Activated T-helper 1 cell treated with anti-CD3 and anti-CD28 coated beads, Interleukin-12 subunit alpha, Interleukin-12 subunit beta, Interleukin-2, Interleukin-4 antibody, amounts not matched to agents 30 ng/mL and 10 ng/mL and 1 ng/mL, durations not matched to agents 14 hours and 24 hours and 36 hours (primary cell): ENCODE measurements around the gene STPG3. TPM values are rescaled to one million over a fixed set of nuclear protein-coding genes. Genes with fewer than 3 reads are reported as not detected.

ENCODE experiments used
- DNase-seq: peaks from one replicate; pipeline ENCODE4 v3.0.0; 2021; ENCODE audit warnings: low spot score
- H3K27ac Mint-ChIP-seq: one replicate; pipeline ENCODE4 v1.8.0; 2021; ENCODE audit warnings: mild to moderate bottlenecking, mixed read lengths
- H3K27me3 Mint-ChIP-seq: one replicate; pipeline ENCODE4 v1.8.0; 2022; ENCODE audit warnings: mild to moderate bottlenecking, moderate library complexity, mixed read lengths; ENCODE audit not compliant: insufficient read depth
- H3K36me3 Mint-ChIP-seq: one replicate; pipeline ENCODE4 v1.8.0; 2021; ENCODE audit warnings: low read depth, mixed read lengths
- H3K4me1 Mint-ChIP-seq: one replicate; pipeline ENCODE4 v1.8.0; 2021; ENCODE audit warnings: low read depth, mixed read lengths
- H3K4me3 Mint-ChIP-seq: one replicate; pipeline ENCODE4 v1.8.0; 2021; ENCODE audit warnings: mild to moderate bottlenecking, moderate library complexity, mixed read lengths
- H3K9me3 Mint-ChIP-seq: one replicate; pipeline ENCODE4 v1.8.0; 2021; ENCODE audit warnings: mixed read lengths
- intact Hi-C: fragments of 100-400 bp; cut with micrococcal nuclease; formaldehyde crosslinking; loops from one replicate; pipeline ENCODE4 v1.15.1; 2024
- total RNA-seq: library from RNA; stranded (reverse); gene quantifications from 2 replicates; pipeline ENCODE4 v1.2.3, GENCODE V29; 2022

The STPG3 gene
- total RNA-seq = 1.2 and 1.8 TPM in 2 replicates

- peaks cover 2% of the 10 kb centered on the region for H3K27me3 Mint-ChIP-seq
- peaks cover 5% of the 10 kb centered on the region for H3K4me1 Mint-ChIP-seq
- H3K9me3 Mint-ChIP-seq = no peaks in the 10 kb centered on the region
- no peak within 1 kb of the TSS for H3K27ac Mint-ChIP-seq
- DNase-seq = no peak
- H3K4me3 Mint-ChIP-seq = no peak within 1 kb of the TSS
- H3K36me3 Mint-ChIP-seq = no peaks in the 10 kb centered on the region
- intact Hi-C loops = no loop called here
Observed at GRCh38 chr9:137251194-137251461, at the start of gene STPG3. STPG3 (plus strand) TSS chr9:137251286; CDS start chr9:137251287, 1 bp downstream.

GRCh38 chr9:137202966-137203365 is 48.1 kb upstream of the STPG3 start:
- H3K36me3 Mint-ChIP-seq = peaks cover 16% of the 10 kb centered on the region
- peak overlapping the region; percentile 11 for H3K4me3 Mint-ChIP-seq
- H3K4me1 Mint-ChIP-seq = peaks cover 42% of the 10 kb centered on the region
- no peaks in the 10 kb centered on the region for H3K9me3 Mint-ChIP-seq
- DNase-seq = no peak
- H3K27ac Mint-ChIP-seq = no peak overlapping the region
- no peaks in the 10 kb centered on the region for H3K27me3 Mint-ChIP-seq
- intact Hi-C loops = no loop called here

GRCh38 chr9:137204731-137205125 is 46.4 kb upstream of the STPG3 start:
- H3K27me3 Mint-ChIP-seq = no peaks in the 10 kb centered on the region
- H3K4me3 Mint-ChIP-seq = peak overlapping the region; percentile 95
- intact Hi-C loops = loop anchor here (1.0 to 2.0 kb wide), 4 partner anchors 16 to 54 kb away; partner anchors contain the start of genes ANAPC2, NELFB and SSNA1
- DNase-seq = no peak
- peak overlapping the region; percentile 87 for H3K27ac Mint-ChIP-seq
- no peaks in the 10 kb centered on the region for H3K9me3 Mint-ChIP-seq
- H3K4me1 Mint-ChIP-seq = peaks cover 42% of the 10 kb centered on the region
- peaks cover 20% of the 10 kb centered on the region for H3K36me3 Mint-ChIP-seq

GRCh38 chr9:137205126-137206069 is 45.7 kb upstream of the STPG3 start, which contains the start of the genes NDOR1 and TMEM203:
NDOR1 (plus strand) TSS chr9:137205700; CDS start chr9:137205778, 78 bp downstream.
TMEM203 (minus strand) TSS chr9:137205648; CDS start chr9:137205414, 234 bp downstream.
- peak; percentile 93 for DNase-seq
- Mint-ChIP-seq H3K4me3 (peak within 1 kb of the TSS; percentile 95), H3K27ac (peak within 1 kb of the TSS; percentile 87), H3K27me3 (no peaks in the 10 kb centered on the region), H3K36me3 (peaks cover 22% of the 10 kb centered on the region), H3K4me1 (peaks cover 42% of the 10 kb centered on the region), H3K9me3 (no peaks in the 10 kb centered on the region)
- intact Hi-C loops = loop anchor here (1.0 to 2.0 kb wide), 4 partner anchors 17 to 55 kb away; partner anchors contain the start of genes ANAPC2, NELFB and SSNA1

- no peak for DNase-seq
- Mint-ChIP-seq H3K4me3 (peak overlapping the region; percentile 95), H3K4me1 (peaks cover 38% of the 10 kb centered on the region), H3K36me3 (peaks cover 22% of the 10 kb centered on the region), H3K9me3 (no peaks in the 10 kb centered on the region), H3K27me3 (no peaks in the 10 kb centered on the region), H3K27ac (peak overlapping the region; percentile 86)
- intact Hi-C loops = no loop called here
Observed at GRCh38 chr9:137206602-137207001, 44.5 kb upstream of the STPG3 start.

GRCh38 chr9:137211532-137211931 is 39.6 kb upstream of the STPG3 start:
- H3K4me1 Mint-ChIP-seq = peaks cover 12% of the 10 kb centered on the region
- H3K27ac Mint-ChIP-seq = no peak overlapping the region
- no peak overlapping the region for H3K4me3 Mint-ChIP-seq
- intact Hi-C loops = no loop called here
- H3K27me3 Mint-ChIP-seq = no peaks in the 10 kb centered on the region
- peaks cover 15% of the 10 kb centered on the region for H3K36me3 Mint-ChIP-seq
- no peak for DNase-seq
- no peaks in the 10 kb centered on the region for H3K9me3 Mint-ChIP-seq

- H3K4me1 Mint-ChIP-seq = peaks cover 2% of the 10 kb centered on the region
- no peak overlapping the region for H3K4me3 Mint-ChIP-seq
- H3K27me3 Mint-ChIP-seq = no peaks in the 10 kb centered on the region
- DNase-seq = no peak
- H3K27ac Mint-ChIP-seq = no peak overlapping the region
- intact Hi-C loops = no loop called here
- H3K36me3 Mint-ChIP-seq = peaks cover 8% of the 10 kb centered on the region
- H3K9me3 Mint-ChIP-seq = no peaks in the 10 kb centered on the region
Observed at GRCh38 chr9:137212520-137212919, 38.6 kb upstream of the STPG3 start.

- Mint-ChIP-seq H3K4me1 (no peaks in the 10 kb centered on the region), H3K36me3 (peaks cover 7% of the 10 kb centered on the region), H3K27ac (no peak overlapping the region), H3K4me3 (no peak overlapping the region), H3K9me3 (no peaks in the 10 kb centered on the region), H3K27me3 (no peaks in the 10 kb centered on the region)
- DNase-seq = no peak
- intact Hi-C loops = no loop called here
Observed at GRCh38 chr9:137213160-137214060, 37.7 kb upstream of the STPG3 start.

GRCh38 chr9:137214620-137215019 is 36.5 kb upstream of the STPG3 start:
- DNase-seq = no peak
- H3K4me1 Mint-ChIP-seq = no peaks in the 10 kb centered on the region
- intact Hi-C loops = no loop called here
- no peaks in the 10 kb centered on the region for H3K27me3 Mint-ChIP-seq
- H3K4me3 Mint-ChIP-seq = no peak overlapping the region
- H3K9me3 Mint-ChIP-seq = no peaks in the 10 kb centered on the region
- H3K27ac Mint-ChIP-seq = no peak overlapping the region
- H3K36me3 Mint-ChIP-seq = peaks cover 3% of the 10 kb centered on the region

- no peak overlapping the region for H3K27ac Mint-ChIP-seq
- H3K4me3 Mint-ChIP-seq = no peak overlapping the region
- H3K4me1 Mint-ChIP-seq = no peaks in the 10 kb centered on the region
- no peak for DNase-seq
- no peaks in the 10 kb centered on the region for H3K27me3 Mint-ChIP-seq
- intact Hi-C loops = no loop called here
- H3K36me3 Mint-ChIP-seq = peaks cover 1% of the 10 kb centered on the region
- H3K9me3 Mint-ChIP-seq = no peaks in the 10 kb centered on the region
Observed at GRCh38 chr9:137215196-137215986, 35.7 kb upstream of the STPG3 start.

GRCh38 chr9:137216188-137216965 is 34.7 kb upstream of the STPG3 start:
- Mint-ChIP-seq H3K36me3 (peaks cover 1% of the 10 kb centered on the region), H3K27me3 (no peaks in the 10 kb centered on the region), H3K4me1 (no peaks in the 10 kb centered on the region), H3K9me3 (no peaks in the 10 kb centered on the region), H3K27ac (no peak overlapping the region), H3K4me3 (no peak overlapping the region)
- DNase-seq = no peak
- intact Hi-C loops = no loop called here
